NCI-H82 treated with DMSO at 0.1 percent for 48 hours (cell line): Measurements from ENCODE around the gene KNSTRN.
A peak's percentile ranks its signal among the peaks of the same experiment; 100 is the strongest.

ENCODE experiments used
- DNase-seq: peaks from one replicate; lab custom pipeline; 2025; ENCODE audit not compliant: unreplicated experiment; lab: John Stamatoyannopoulos, UW

KNSTRN gene

GRCh38 chr15:40428185-40428584, 45.7 kb downstream of the KNSTRN start:
- DNase-seq: no peak

GRCh38 chr15:40429068-40429710, 46.7 kb downstream of the KNSTRN start:
- no peak for DNase-seq

GRCh38 chr15:40430271-40430805, 47.8 kb downstream of the KNSTRN start:
- DNase-seq: peak; percentile 56

- no peak for DNase-seq
Observed at GRCh38 chr15:40435023-40435709, 52.6 kb downstream of the KNSTRN start.

- DNase-seq: no peak
Observed at GRCh38 chr15:40435710-40436089, 53.2 kb downstream of the KNSTRN start.

- DNase-seq: no peak
Observed at GRCh38 chr15:40436116-40436891, 53.8 kb downstream of the KNSTRN start.

GRCh38 chr15:40436892-40437751, 54.6 kb downstream of the KNSTRN start:
- no peak for DNase-seq

- DNase-seq: no peak
Observed at GRCh38 chr15:40437752-40438687, 55.5 kb downstream of the KNSTRN start.

- DNase-seq: no peak
Observed at GRCh38 chr15:40438712-40439111, 56.2 kb downstream of the KNSTRN start.

GRCh38 chr15:40439461-40439959, 57.0 kb downstream of the KNSTRN start:
- no peak for DNase-seq

- DNase-seq: no peak
Observed at GRCh38 chr15:40439960-40440742, 57.6 kb downstream of the KNSTRN start.

GRCh38 chr15:40440743-40441564, 58.4 kb downstream of the KNSTRN start, which contains the start of gene BAHD1:
Gene BAHD1, plus strand, starts transcription at chr15:40440953. Its CDS starts 17,512 bp downstream, at chr15:40458465.
- DNase-seq: peak; percentile 78

GRCh38 chr15:40441565-40442531, 59.3 kb downstream of the KNSTRN start:
- DNase-seq: no peak

GRCh38 chr15:40443255-40443654, 60.7 kb downstream of the KNSTRN start:
- DNase-seq: no peak

GRCh38 chr15:40443846-40444245, 61.3 kb downstream of the KNSTRN start:
- no peak for DNase-seq
